BE2C (cell line): ENCODE data around the gene CWC27.

Source experiments
- DNase-seq: peaks from one replicate; pipeline ENCODE4 v3.0.0-alpha.2; 2020
- H3K27me3 ChIP-seq: fragments of 250-450 bp; sonication (Bioruptor Pico); 2 replicates; pipeline ENCODE4 v1.5.1; 2020; ENCODE audit warnings: mild to moderate bottlenecking
- H3K36me3 ChIP-seq: fragments of 250-450 bp; sonication (Bioruptor Pico); 2 replicates; pipeline ENCODE4 v1.5.1; 2020; ENCODE audit warnings: mild to moderate bottlenecking
- H3K4me1 ChIP-seq: fragments of 250-450 bp; sonication (Bioruptor Pico); 2 replicates; pipeline ENCODE4 v1.5.1; 2020
- H3K4me3 ChIP-seq: 2 replicates; pipeline ENCODE4 v1.5.1; 2011; ENCODE audit warnings: low read depth, low read length
- H3K9me3 ChIP-seq: fragments of 250-450 bp; sonication (Bioruptor Pico); 2 replicates; pipeline ENCODE4 v1.5.1; 2020
- CTCF ChIP-seq: IDR thresholded peaks from 2 replicates; pipeline ENCODE4 v1.5.1; 2012; ENCODE audit warnings: mild to moderate bottlenecking, low read depth, low read length

The CWC27 gene

DNA sequence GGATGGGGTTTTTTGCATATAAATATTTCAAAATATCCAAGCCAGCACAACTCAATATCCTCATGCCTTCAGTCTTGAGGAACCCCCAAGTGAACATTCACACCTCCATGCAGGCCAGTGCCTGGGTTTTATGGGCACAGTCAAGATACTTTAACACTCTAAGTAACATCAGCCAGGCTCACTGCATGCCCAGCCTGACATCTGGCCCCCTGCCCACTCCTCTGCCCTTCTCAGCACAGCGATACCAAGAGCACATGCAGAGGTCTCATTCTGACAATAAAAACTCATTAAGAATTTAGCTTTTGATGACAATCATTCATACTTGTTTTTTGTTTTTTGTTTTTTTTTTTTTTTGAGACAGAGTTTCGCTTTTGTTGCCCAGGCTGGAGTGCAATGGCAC, 250.0 kb downstream of the CWC27 start:
- H3K9me3 ChIP-seq = no peaks in the 10 kb centered on the region

DNA sequence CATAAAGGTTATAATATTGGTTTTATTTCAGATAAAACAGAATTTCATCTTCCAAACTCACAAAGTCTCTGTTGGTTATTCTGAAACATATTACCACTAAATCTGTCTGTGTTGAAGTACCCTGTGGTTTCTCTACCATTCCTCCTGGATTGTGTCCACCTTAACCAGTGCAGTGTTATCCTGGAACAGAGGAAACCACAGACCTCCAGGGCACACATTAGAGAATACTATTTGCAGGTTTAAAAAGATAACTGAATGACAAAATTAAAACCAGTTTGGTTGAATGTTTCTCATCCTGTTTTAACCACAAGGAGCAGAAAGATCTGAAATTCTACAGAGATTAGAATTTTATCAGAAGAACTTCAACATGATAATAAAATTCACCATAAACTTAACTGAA, 251.8 kb downstream of the CWC27 start:
- no peaks in the 10 kb centered on the region for H3K9me3 ChIP-seq
- no peaks in the 10 kb centered on the region for H3K4me1 ChIP-seq
- TF ChIP-seq CTCF = no peak
- H3K27me3 ChIP-seq = no peaks in the 10 kb centered on the region
- H3K36me3 ChIP-seq = no peaks in the 10 kb centered on the region
- no peak overlapping the region for H3K4me3 ChIP-seq
- DNase-seq = no peak

More for the DNA sequence above, 250.0 kb downstream of the CWC27 start:
- no peak for TF ChIP-seq CTCF
- Histone ChIP-seq H3K4me3 (no peak overlapping the region), H3K4me1 (no peaks in the 10 kb centered on the region), H3K27me3 (no peaks in the 10 kb centered on the region), H3K36me3 (no peaks in the 10 kb centered on the region)
- DNase-seq = no peak

- TF ChIP-seq CTCF = no peak
- Histone ChIP-seq H3K4me3 (no peak overlapping the region), H3K4me1 (no peaks in the 10 kb centered on the region), H3K9me3 (no peaks in the 10 kb centered on the region), H3K27me3 (no peaks in the 10 kb centered on the region), H3K36me3 (no peaks in the 10 kb centered on the region)
- DNase-seq = no peak
These were observed 252.9 kb downstream of the CWC27 start for GRCh38 chr5:65021527-65022226.

DNA sequence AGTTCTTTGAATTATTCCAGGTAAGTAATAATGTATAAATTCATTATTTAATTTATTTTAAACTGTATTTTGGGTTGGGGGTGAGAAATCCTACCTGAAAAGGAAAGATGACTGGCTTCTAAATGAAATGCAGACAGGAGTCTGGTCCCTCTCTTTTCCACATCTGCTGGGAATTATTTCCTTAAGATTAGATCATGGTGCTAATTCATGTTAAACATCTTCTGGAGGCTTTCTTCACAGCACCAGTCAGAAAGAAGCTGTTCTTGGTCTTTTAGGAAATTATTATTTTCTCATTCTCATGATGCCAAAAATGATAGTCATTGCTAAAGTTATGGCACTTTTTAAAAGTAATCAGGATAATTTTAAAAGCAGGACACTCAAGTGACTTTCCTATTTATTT, 254.2 kb downstream of the CWC27 start:
- Histone ChIP-seq H3K4me1 (no peaks in the 10 kb centered on the region), H3K36me3 (no peaks in the 10 kb centered on the region), H3K9me3 (no peaks in the 10 kb centered on the region), H3K27me3 (no peaks in the 10 kb centered on the region), H3K4me3 (no peak overlapping the region)
- no peak for TF ChIP-seq CTCF
- no peak for DNase-seq

GRCh38 chr5:65024681-65025080, 256.0 kb downstream of the CWC27 start:
- no peak overlapping the region for H3K4me3 ChIP-seq
- no peak for TF ChIP-seq CTCF
- no peaks in the 10 kb centered on the region for H3K36me3 ChIP-seq
- no peak for DNase-seq
- H3K27me3 ChIP-seq = no peaks in the 10 kb centered on the region
- no peaks in the 10 kb centered on the region for H3K4me1 ChIP-seq
- no peaks in the 10 kb centered on the region for H3K9me3 ChIP-seq

DNA sequence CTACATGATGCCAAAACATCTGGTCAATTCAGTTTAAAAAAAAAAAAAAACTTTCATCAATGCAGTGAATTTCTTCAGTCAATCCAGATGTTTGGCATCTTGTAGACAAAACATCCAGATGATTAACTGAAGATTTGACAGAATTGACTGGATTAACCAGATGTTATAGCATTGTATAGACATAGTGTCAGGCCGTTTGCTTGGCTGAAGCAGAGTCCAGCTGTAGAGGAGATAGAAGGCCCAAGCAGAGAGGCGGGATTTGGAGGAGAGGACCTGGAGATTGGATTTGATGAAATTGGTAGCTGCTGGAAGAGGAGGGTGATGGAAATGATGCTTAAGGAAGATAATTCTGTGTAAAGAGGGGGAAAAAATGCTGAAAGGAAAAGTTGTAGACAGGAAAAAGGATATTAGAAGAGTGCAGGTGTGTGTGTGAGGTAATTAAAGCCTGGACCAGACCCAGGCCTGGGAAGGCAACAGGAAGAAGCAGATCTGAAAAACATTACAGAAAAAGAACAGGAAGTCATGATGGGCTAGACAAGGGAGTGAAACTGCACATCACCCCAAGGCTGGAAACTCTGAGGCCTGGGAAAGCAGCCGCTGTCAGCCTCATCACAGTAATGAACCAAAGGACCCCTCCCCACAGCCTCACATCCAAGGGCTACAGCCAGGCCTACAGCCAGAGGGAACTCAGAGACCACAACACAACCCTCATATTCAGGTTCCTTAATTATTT, 258.3 kb downstream of the CWC27 start:
- no peak for TF ChIP-seq CTCF
- no peak for DNase-seq

More for the DNA sequence above, 258.3 kb downstream of the CWC27 start:
- Histone ChIP-seq H3K9me3 (no peaks in the 10 kb centered on the region), H3K27me3 (no peaks in the 10 kb centered on the region), H3K4me1 (no peaks in the 10 kb centered on the region), H3K4me3 (no peak overlapping the region), H3K36me3 (no peaks in the 10 kb centered on the region)
